ENCODE results near the gene LMF1. TPM values are rescaled to one million over a fixed set of nuclear protein-coding genes. Genes with fewer than 3 reads are reported as not detected.
A peak's percentile ranks its signal among the peaks of the same experiment; 100 is the strongest.

Gene LMF1
- total RNA-seq, 1 donor = 35.8 TPM

DNA sequence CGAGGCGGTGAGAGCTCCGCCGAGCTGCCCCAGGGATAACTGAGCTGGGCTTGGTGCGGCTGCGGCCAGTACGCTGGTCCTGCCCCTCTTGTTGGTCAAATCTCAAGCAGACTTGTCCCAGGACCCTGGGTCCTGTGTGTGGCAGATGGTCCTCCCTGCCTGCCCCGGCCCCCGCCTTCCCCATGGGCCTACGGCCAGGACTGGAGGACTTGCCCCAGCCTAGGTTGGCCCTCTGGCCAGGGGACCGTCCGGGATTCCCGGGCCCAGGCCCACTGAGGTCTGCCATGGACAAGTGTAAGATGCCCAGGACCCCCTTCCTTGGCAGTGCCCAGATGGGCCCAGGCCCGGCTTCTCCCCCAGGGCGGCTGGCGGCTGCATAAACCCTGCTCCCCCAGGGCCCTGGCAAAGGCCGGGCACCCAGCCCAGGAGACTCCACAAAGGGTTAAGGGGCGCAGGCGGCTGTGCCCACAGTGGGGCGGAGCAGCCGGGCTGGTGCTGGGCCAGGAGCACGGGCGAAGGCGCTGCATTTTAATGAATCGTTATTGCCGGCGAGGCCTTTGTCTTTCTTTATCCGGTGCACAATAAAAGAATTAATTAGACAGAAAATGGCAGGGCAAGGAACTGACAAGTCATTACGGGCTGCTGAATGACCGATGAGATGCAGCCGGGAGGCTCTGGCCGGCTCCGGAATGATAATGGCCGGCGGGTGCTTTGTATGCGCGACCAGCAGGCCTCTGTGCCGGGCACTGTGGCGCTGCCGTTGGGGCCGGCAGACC, 19.9 kb upstream of the LMF1 start:
- no peak for TF ChIP-seq CTCF (IDR thresholded peaks at IDR 0.05; ENCODE audit: extremely low read depth, low read depth, low read length)
- no peak overlapping the region for H3K4me2 ChIP-seq (ENCODE audit: insufficient read depth, low read length)
- no peaks in the 10 kb centered on the region for H3K4me1 ChIP-seq (ENCODE audit: insufficient read depth, low read length)
- DNase-seq (ENCODE audit: insufficient read length, low spot score, missing footprints) = no peak
- no peaks in the 10 kb centered on the region for H3K36me3 ChIP-seq (ENCODE audit: insufficient read depth, low read length)
- no peaks in the 10 kb centered on the region for H4K20me1 ChIP-seq (ENCODE audit: insufficient read depth, low read length)
- peaks cover 12% of the 10 kb centered on the region for H3K9me3 ChIP-seq (ENCODE audit: low read depth, low read length)
- H3K27me3 ChIP-seq (ENCODE audit: insufficient read depth, low read length) = peaks cover 32% of the 10 kb centered on the region
- H3K79me2 ChIP-seq (ENCODE audit: insufficient read depth, low read length) = no peaks in the 10 kb centered on the region
- no peak overlapping the region for H3K4me3 ChIP-seq (ENCODE audit: insufficient read depth, low read length)
- no peak overlapping the region for H3K27ac ChIP-seq (ENCODE audit: low read depth, low read length)
- H2AFZ ChIP-seq (ENCODE audit: low read length) = no peak overlapping the region

- Histone ChIP-seq H3K4me1 (ENCODE audit: insufficient read depth, low read length) (no peaks in the 10 kb centered on the region), H3K27ac (ENCODE audit: low read depth, low read length) (no peak overlapping the region), H4K20me1 (ENCODE audit: insufficient read depth, low read length) (no peaks in the 10 kb centered on the region), H3K27me3 (ENCODE audit: insufficient read depth, low read length) (peaks cover 38% of the 10 kb centered on the region), H3K36me3 (ENCODE audit: insufficient read depth, low read length) (no peaks in the 10 kb centered on the region), H3K79me2 (ENCODE audit: insufficient read depth, low read length) (no peaks in the 10 kb centered on the region), H2AFZ (ENCODE audit: low read length) (no peak overlapping the region), H3K4me3 (ENCODE audit: insufficient read depth, low read length) (no peak overlapping the region), H3K9me3 (ENCODE audit: low read depth, low read length) (peaks cover under 1% of the 10 kb centered on the region), H3K4me2 (ENCODE audit: insufficient read depth, low read length) (no peak overlapping the region)
- DNase-seq (ENCODE audit: insufficient read length, low spot score, missing footprints) = no peak
- TF ChIP-seq CTCF (IDR thresholded peaks at IDR 0.05; ENCODE audit: extremely low read depth, low read depth, low read length) = no peak
Measured at GRCh38 chr16:989354-989814, 18.6 kb upstream of the LMF1 start.

DNA sequence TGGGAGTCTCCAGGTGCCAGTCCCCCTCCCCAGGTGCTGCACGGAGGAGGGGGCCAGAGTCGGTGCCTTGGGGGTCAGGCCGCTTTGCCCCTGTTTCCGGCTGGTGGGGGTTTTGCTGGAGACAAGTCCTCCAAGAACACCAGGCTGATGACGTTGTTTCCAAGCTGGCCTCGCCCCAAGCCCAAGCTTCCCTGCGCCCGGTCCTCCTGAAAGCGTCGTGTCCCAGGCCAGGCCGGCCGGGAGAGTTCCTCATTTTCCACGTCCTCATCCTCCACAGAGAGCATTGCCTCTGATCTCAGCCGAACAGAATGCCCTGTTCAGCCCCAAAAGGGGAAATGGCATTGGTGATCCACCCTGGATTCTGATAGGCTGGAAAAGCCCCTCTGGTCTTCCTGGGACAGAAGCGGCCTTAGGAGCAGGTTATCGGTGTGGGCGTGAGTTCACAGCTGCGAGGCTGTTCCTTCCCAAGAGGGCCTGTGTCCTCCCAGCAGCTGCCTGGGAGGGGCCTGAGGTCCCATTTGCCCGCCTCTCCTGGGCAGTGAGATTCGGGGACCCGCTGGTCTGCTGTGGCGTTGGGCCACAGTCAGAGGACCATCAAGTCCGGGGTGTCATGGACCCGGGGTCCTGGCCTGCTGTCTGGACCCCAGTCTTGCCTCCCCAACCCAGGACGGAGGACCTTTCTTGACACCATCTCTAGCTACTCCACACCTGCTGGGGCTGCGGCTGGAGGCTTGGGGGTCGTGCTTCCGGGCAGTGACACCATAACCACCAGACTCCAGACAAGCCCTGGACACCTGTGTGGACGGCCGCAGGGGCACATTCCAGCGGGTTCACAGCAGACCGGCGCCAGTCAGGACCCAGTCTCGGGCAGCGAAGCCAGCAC, 17.9 kb upstream of the LMF1 start:
- Histone ChIP-seq H2AFZ (ENCODE audit: low read length) (no peak overlapping the region), H3K4me2 (ENCODE audit: insufficient read depth, low read length) (no peak overlapping the region), H3K9me3 (ENCODE audit: low read depth, low read length) (no peaks in the 10 kb centered on the region), H3K36me3 (ENCODE audit: insufficient read depth, low read length) (no peaks in the 10 kb centered on the region), H3K4me1 (ENCODE audit: insufficient read depth, low read length) (no peaks in the 10 kb centered on the region), H4K20me1 (ENCODE audit: insufficient read depth, low read length) (no peaks in the 10 kb centered on the region), H3K27me3 (ENCODE audit: insufficient read depth, low read length) (peaks cover 45% of the 10 kb centered on the region), H3K4me3 (ENCODE audit: insufficient read depth, low read length) (no peak overlapping the region), H3K27ac (ENCODE audit: low read depth, low read length) (no peak overlapping the region), H3K79me2 (ENCODE audit: insufficient read depth, low read length) (no peaks in the 10 kb centered on the region)
- peak; percentile 93 for DNase-seq (ENCODE audit: insufficient read length, low spot score, missing footprints)
- no peak for TF ChIP-seq CTCF (IDR thresholded peaks at IDR 0.05; ENCODE audit: extremely low read depth, low read depth, low read length)

- no peak for TF ChIP-seq CTCF (IDR thresholded peaks at IDR 0.05; ENCODE audit: extremely low read depth, low read depth, low read length)
- peaks cover 53% of the 10 kb centered on the region for H3K27me3 ChIP-seq (ENCODE audit: insufficient read depth, low read length)
Measured at GRCh38 chr16:987906-988305, 17.1 kb upstream of the LMF1 start.

More at GRCh38 chr16:987906-988305, 17.1 kb upstream of the LMF1 start:
- H3K4me1 ChIP-seq (ENCODE audit: insufficient read depth, low read length) = no peaks in the 10 kb centered on the region
- H2AFZ ChIP-seq (ENCODE audit: low read length) = no peak overlapping the region
- H3K9me3 ChIP-seq (ENCODE audit: low read depth, low read length) = no peaks in the 10 kb centered on the region
- no peak for DNase-seq (ENCODE audit: insufficient read length, low spot score, missing footprints)
- no peak overlapping the region for H3K4me2 ChIP-seq (ENCODE audit: insufficient read depth, low read length)
- no peak overlapping the region for H3K27ac ChIP-seq (ENCODE audit: low read depth, low read length)
- H3K36me3 ChIP-seq (ENCODE audit: insufficient read depth, low read length) = no peaks in the 10 kb centered on the region
- no peak overlapping the region for H3K4me3 ChIP-seq (ENCODE audit: insufficient read depth, low read length)
- H3K79me2 ChIP-seq (ENCODE audit: insufficient read depth, low read length) = no peaks in the 10 kb centered on the region
- no peaks in the 10 kb centered on the region for H4K20me1 ChIP-seq (ENCODE audit: insufficient read depth, low read length)

All from osteoblast (primary cell).